HG02981 (cell line): ENCODE data around the gene SDHAF2.
"Not testable (repeated sequence)": the region's sequence is repeated elsewhere in the genome, so short reads cannot be mapped to it uniquely, and the experiment has no call there.

ENCODE experiments used
- ATAC-seq: cut with Tn5 transposase; IDR thresholded peaks from one replicate; pipeline ENCODE4 v1.9.1; 2021; ENCODE audit warnings: mild to moderate bottlenecking, moderate library complexity; ENCODE audit not compliant: unreplicated experiment

Gene SDHAF2

DNA sequence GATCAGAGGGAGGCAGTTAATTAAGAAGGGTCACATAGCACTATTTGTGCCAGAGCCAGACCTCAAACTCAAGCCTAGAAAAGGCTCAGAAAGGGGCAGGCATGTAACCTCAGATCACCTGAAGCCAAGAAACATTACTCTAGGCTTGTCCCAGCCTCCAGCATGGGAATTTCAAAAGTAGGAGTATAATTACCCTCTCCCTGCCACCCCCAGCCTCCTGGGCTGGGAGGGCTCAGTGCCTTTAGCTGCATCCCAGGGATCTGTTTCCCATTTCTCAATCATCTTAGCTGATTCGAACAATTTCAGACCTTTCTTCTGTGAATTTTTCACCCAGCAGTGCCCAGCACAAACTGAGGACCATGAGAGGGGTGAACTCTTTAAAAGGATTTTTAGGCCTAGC lies 45.5 kb downstream of the SDHAF2 start:
- ATAC-seq: no peak

DNA sequence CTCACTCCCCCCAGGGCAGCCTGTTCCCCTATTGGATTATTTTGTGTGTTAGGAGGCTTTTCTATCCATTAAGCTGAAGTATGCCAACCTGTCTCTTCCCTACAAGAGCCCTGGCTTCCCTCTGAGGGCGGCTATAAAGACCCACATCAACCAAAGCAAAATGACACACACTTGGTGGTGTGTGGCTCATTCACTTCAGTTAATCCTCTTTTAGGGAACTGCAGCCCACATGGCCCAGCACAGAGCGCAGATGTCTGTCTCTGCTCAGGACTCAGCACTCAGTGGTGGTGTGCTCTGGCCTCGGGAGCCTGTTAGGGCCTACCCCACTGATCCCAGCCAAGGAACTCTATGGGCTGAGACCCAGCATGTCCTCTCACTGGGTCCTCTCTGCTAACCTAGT lies 46.4 kb downstream of the SDHAF2 start:
- ATAC-seq: no peak

DNA sequence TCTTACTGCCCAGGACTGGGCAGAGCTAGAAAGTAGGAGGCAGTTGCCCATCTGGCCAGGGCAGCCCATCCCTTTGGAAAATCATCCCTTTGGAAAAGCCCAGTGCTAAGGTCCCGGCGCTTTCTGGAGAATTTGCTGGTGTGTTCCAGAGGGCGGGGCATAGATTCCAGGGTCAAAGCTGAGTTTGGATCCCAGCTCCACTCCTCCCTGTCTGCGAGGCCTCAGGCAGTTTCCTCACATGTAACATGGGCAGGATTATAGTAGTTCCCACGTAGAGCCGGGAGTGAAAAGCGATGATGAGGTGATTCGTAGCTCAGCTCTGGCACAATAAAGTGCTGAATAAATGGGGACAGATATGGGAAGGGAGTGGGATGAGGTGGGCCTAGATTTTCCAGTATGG lies 47.2 kb downstream of the SDHAF2 start:
- ATAC-seq: no peak

DNA sequence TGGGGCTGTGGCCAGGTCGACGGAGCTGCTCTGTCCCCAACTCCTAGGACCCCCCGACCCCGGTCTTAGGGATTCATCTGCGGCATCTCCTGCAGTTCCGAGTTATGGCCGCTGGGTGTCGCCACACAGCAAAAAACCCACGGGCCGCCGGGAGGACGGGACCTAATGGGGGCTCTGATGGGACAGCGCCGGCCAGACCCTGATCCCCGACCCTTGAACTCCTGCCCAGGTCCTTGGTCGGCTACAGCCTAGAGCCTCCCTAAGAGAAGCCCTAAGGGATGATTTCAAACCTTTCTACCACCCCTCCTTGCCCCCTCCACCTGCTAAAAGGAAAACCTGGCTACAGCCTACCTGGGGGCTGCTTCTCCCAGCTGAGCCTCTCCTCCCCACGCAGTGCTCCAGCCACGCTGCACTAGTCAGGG lies 47.8 kb downstream of the SDHAF2 start:
- ATAC-seq: no peak

DNA sequence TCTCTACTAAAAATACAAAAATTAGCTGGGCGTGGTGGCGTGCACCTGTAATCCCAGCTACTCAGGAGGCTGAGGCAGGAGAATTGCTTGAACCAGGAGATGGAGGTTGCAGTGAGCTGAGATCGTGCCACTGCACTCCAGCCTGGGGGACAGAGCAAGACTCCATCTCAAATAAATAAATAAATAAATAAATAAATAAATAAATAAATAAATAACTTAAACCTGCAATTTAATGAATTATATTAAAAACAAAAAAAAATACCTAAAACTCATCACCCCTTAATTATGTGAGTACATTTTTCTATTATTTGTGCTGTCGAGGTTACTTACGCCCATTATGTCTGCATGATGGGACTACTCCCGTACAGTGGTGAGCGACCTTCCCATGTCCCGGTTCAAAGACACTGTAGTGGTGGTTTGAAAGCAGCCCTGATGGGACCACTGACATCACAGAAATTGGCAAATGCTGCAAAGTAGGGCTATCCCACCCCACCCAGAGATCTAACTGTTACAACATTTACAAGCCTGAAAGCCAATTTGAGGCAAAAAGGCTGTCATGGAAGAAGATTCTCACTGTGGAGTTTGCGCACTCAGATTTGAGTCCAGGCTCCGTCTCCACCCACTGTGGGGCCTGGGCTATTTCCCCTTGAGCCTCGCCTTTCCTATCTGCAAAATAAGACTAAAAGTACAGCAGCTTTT lies 49.6 kb downstream of the SDHAF2 start:
- not testable (repeated sequence) for ATAC-seq

DNA sequence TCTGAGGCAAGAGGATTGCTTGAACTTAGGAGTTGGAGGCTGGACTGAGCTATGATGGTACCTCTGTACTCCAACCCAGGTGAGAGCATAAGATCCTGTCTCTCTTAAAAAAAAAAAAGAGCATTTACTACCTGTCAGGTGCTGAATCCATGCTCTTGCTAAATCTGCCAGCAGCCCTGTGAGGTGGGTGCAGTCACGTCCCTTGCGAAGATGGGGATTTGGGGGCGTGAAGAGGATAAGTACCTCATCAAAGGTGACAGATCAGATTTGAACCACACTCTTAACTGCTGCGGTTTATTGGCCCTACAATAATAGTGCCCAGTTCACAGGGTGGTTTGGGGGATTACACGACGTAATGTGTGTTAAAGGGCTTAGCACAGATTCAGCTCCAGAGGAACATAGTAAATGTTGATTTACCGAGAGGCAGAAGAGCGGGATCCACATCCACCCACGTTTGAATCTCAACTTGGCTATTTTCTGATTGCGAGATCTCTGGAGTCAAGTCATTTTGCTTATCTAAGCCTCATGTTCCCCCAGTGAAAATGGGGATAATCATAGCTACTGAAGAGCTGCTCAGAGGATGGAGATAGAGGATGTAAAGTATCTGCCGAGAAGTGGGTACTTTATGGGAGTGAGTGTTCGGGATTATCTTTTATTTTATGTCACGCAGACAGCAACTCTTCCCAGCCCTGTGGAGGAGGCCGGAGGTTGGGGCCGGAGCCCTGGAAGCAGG lies 50.5 kb downstream of the SDHAF2 start:
- no peak for ATAC-seq

DNA sequence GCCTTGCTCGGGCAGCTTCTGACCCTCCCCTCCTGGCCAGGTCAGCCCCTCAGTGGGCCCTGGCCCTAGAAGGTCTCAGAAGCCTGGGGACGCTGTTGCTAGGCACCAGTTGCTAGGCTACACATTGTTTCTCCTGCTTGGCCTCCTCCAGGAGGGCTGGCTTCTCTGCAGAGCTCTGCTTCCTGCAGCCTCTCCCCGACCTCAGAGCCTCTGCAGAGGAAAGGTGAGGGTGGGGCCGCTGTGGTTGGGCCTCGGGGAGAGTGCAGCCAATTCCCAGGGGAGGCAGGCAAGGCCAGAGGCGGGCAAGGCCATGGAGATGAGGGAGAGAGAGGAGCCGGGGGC lies 51.0 kb downstream of the SDHAF2 start:
- no peak for ATAC-seq

DNA sequence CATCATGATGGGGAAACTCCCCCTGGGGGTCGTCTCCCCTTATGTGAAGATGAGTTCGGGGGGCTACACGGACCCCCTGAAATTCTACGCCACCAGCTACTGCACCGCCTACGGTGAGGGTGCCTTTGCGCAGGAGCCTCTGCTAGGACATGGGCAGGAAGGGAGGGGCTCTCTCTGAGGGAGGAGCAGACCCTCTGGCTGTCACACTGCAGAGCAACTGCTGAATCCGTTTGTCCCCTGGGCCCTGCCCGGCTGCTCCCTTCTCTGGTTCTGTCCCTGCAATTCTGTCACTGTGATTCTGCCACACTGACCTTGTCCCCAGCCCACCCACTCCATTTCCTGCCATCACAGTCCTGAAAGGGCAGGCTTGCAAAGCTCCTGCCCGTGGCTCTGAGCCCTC lies 51.9 kb downstream of the SDHAF2 start:
- no peak for ATAC-seq

DNA sequence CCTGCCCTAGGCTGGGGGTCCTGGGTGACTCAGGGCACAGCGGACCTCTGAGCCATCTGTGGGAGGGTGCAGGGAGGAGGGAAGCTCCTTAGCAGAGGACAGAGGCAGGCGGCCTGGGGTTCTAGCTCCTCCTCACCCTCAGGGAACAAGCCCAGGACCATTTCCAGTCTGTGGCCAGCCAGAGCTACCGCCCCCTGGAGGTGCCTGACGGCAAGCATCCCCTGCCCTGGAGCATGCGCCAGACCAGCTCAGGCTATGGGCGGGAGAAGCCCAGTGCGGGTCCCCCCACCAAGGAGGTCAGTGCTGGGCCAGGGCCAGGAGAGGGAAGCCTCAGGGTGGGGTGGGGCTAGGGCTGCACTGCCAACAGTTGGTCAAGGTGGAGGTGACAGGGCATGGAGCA lies 52.6 kb downstream of the SDHAF2 start:
- no peak for ATAC-seq

DNA sequence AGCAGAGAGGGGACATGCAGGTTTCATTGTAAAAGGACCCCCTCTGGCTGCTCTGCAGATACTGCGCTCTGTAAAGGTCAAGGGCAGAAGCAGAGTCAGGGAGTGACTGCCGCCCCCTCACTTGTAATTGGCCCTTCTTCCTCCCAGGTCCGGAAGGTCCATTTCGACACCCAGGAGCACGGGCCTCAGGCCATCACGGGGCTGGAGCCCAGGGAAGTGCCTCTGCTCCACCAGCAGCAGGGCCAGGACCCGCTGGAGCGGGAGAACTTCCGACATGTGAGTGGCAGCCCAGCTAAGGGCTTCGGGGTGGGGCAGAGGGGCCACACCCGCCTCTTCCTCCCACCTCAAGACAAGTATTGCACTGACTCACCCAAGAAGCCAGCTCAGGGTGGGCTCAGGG lies 54.6 kb downstream of the SDHAF2 start:
- ATAC-seq: no peak

DNA sequence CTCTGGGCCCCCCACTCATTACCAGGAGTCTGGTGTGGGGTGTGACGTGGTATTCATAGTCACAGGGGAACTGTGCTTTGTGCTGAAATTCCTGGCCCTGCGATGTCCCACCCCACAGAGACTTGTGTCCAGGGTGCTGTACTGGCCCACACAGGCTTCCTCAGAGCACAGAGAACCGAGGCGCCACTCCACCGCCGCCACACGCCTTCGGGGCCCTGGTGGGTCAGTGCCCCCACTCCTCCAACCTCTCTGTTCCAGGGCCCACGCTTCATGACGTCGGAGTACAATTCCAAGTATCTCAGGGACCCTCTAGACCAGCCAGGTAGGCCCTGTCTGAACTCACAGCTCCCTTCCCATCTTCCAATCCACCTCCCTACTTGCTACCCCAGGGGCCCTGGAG lies 55.2 kb downstream of the SDHAF2 start:
- ATAC-seq: no peak

DNA sequence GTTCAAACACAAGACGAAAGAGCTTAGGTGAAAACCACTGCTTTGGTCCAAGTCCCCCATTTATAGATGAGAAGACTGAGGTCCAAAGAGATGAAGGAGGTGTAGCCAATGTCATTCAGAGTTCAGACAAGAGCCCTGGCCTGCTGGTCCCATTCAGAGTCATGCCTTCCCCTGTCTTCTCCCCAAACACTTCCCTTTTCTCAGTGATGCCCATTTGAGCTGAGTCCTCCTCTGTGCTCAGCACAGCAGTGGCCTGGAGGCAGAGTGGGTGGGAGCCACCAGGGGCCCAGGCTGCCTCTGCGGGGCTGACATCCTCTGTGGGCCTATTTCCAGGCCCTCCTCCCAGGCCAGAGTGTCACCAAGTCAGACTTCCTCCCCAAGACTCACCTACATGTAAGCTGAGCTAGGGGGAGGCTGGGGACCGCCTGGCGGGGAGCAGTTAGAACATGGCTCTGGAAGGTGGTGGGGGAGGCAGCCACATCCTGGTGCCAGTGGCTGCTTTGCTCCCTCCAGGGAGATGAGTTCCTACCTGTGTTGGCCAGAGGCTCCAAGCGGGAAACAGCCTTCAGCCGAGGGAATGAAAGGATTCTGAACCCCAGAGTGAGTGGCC lies 56.2 kb downstream of the SDHAF2 start:
- no peak for ATAC-seq

DNA sequence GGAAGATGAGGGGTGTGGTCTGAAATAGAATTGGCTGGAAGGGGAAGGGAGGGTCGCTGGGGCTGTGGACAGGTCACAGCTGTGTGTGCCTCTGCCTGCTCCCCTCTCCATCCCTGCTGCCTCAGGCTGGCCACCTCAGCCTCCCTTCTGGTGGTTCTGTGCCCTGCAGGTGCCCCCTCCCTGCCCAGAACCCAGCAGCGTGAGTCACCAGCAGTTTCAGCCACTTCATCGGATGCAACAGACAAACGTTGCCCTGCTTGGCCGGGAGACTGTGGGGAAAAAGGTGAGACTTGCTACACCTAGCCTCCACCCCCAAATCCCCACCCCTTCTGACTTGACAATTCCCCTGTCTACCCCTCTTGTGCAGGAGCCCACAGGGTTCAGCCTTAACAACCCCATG lies 56.9 kb downstream of the SDHAF2 start:
- no peak for ATAC-seq

DNA sequence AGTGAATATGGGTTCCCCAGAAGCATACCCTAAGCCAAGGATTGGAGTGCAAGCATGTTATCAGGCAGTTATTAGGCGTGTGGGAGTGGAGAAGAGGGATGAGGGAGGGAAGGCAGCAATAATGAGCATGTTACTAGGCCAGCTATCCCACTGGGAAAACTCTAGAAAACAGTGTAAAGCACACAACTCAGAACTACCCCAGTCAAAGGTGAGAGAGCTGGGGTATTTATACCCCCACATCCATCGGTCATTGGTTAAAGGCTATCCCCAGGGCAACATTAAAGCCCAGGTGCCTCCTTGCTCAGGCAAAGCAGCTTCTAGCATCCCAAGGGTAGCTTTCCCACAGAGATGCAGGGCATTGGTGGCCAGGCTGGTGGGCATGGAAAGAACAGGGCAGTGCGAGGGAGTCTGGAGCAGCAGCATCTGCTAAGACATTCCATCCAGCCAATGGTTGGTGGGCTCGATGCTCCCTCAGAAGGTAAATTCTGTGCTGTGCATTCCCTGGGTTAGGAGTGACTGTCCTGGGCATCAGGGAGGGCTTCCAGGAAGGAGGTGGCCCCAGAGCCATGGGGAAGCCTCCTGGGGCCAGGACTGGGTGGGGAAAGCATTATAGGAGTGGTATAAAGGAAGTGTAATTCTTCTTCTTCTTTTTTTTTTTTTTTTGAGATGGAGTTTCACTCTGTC lies 57.6 kb downstream of the SDHAF2 start:
- no peak for ATAC-seq

DNA sequence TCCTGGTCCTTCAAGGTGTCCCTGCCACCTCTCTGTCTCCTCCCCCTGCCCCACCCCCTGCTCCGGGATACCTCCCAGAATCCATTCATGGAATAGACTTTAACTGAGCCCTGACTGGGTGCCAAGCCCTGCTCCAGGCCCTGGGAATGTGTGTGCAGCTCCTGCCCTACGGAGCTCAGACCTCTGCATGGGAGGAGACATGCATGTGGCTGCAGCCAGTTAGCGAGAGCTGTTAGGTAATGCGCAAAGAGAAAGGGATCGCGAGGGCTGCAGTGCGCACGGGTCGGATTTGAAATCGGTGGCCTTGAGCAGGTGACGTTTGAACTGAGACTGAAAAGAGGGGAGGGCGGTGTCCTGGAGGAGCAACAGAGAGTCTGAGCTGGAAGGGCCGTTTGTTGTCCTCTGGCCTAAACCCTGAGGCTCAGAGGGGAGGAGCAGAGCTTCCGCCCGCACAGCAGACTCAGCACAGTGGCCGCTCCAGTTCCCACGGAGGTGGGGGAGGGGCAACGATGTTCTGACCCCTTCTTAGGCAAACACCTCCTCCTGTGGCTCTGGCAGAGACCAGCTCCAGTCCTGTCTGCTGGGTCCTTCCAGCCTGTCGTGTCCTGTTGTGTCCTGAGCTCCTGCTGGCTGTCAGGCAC lies 58.8 kb downstream of the SDHAF2 start:
- ATAC-seq: no peak

DNA sequence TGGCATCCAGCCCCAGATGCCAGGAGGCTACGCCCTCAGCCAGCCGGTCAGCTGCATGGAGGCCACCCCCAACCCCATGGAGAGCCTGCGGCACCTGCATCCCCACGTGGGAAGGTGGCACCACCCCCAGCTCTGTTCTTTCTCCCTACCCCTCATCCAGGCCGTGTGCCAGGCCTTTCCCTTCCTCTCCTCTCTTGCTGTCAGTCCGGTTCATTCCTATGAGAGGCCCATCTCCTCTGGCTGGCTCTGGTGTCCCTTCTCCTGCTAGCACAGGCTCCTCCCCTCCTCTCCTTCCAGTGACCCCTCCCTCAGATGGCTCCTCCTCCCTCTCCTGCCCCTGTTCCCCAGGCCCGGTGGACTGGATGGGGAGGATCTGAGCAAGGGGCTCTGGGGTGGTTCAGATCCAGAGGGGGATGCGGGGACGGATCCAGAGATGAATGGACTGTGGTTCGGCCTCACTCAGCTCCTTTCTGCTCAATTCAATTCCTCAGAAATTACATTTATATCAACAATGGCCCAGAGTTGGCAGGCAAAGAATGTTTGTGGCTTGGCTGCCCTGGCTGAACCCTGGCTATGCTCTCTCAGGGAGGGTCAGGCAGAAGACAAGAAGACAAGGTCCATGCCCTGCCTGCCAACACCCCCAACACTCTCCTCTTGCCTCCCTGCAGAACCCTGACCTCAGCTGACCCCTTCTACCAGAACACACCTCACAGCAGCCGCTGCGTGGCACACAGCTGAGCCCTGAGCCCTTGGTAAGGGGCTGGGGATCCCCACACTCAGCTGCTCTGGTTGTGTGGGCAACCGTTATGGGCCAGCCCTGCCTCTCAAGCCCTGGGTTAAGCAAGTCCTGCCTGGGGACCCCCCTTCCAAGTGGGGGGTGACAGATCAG lies 60.2 kb downstream of the SDHAF2 start:
- no peak for ATAC-seq

DNA sequence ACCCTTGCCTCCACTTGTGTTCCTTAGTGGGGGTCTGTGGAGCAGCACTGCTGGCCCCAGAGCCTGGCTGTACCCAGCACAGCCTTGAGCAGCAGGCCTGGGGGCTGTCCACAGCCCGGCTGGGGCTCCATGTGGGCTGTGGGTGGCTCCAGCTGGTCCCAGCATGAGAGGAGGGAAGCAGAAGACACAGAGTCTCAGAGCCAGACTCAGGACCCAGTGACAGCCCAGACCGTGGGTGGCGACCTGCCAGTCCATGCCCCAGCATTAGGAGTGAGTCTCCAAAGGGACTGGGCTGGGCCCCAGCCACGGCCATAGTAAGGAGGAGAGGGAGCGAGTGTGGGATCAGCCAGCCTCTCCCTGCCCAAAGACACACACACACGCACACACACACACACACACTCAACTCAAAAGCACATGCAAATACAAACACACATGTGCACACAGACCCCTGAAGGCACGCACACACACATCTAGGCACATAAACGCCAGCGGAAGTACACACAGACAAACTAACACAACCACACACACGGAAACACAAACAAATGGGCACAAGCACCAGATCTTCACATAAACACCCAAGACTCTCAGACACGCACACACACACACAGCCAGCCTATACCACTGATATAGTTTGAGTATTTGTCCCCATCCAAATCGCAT lies 61.9 kb downstream of the SDHAF2 start:
- ATAC-seq: no peak

DNA sequence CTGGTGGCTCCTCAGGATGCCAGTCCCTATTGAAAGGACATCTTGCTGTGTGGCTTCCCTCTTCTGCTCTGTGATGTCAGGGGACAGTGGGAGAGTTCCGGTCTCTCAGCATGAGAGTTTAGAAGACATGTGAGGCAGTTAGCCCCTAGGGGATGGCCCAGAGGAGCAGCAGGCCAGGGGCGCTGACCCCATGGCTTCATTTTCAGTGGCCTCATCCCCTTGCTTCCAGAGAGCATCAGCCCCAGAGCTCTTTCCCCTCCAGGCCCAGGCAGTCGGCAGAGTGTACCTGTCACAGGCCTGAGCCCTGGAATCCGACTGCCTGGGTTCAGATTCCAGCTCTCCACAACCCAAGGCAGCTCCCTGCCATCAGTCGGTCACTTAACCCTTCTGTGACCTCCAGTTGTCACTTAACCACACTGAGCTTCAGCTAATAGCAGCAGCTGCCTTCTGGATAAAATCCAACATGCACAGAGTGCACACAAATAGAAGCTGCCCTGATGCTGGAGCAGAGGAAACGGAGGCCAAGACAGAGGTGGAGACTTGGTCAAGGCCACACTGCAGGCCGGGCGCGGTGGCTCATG lies 64.5 kb downstream of the SDHAF2 start:
- no peak for ATAC-seq

DNA sequence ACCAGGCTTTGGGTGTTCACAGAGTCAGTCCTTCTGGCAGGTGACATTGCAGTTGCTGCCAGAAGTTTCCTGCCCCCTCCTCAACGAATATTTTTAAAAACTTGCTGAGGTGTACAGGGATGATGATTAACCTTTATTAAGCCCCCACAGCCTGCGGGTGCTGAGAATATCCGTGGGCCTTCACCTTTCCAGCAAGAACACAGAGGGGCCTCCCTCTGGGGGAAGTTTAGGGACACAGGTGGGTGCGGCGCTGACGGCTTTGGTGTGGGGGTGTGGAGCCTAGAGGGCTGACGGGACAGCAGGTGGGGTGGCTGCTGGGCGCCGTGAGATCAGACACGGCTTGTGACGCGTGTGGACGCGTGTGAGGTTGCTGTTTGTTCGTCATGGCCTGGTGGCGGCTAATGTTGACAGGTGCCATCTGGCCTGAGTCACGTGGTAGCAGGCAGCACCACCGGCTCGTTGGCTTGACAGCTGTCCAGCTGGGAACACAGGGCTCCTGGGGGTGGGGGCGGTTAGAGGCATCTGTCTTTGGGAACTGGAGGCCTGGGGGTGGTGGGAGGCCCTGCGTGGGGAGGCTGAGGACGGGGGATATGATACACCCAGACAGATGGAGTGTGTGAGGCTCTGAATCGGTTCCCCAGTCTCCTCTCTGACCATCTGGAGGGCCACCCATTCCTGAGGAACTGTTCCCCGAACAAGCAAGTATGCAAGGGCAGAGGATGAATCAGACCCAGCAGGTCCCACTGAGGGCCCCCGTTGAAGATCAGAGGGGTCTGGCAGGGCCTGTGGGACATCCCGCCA lies 66.1 kb downstream of the SDHAF2 start:
- ATAC-seq: no peak
